ENCODE data around the gene NINL.

GRCh38 chr20:25418776-25419175, 166.6 kb downstream of the NINL start:
- TF ChIP-seq CTCF (IDR thresholded peaks at IDR 0.05 in 8 of 11, conservative IDR thresholded peaks at IDR 0.05 in 3 of 11), result no peak
- TF ChIP-seq POLR2A (IDR thresholded peaks at IDR 0.05), result no peak

Measured in spleen (tissue), 7 donors.